Osteoblast (primary cell): ENCODE results near the gene ZBTB21. TPM values are rescaled to one million over a fixed set of nuclear protein-coding genes. Genes with fewer than 3 reads are reported as not detected.
A peak's percentile ranks its signal among the peaks of the same experiment; 100 is the strongest.

Source experiments
- DNase-seq: peaks from one replicate; pipeline ENCODE4 v3.0.0; 2011; ENCODE audit warnings: low spot score, mixed read lengths; ENCODE audit not compliant: insufficient read length; ENCODE audit errors: missing footprints
- H2AFZ ChIP-seq: 2 replicates; pipeline ENCODE4 v1.6.0; 2011; ENCODE audit warnings: mild to moderate bottlenecking, low read length
- H3K27ac ChIP-seq: 2 replicates; pipeline ENCODE4 v1.5.1; 2011; ENCODE audit warnings: mild to moderate bottlenecking, low read depth, low read length, moderate library complexity
- H3K27me3 ChIP-seq: 2 replicates; pipeline ENCODE4 v1.6.0; 2012; ENCODE audit warnings: mild to moderate bottlenecking, control low read depth, inconsistent platforms, low read length, moderate library complexity; ENCODE audit not compliant: insufficient read depth
- H3K36me3 ChIP-seq: 2 replicates; pipeline ENCODE4 v1.5.1; 2011; ENCODE audit warnings: mild to moderate bottlenecking, low read length, control low read depth, moderate library complexity; ENCODE audit not compliant: insufficient read depth
- H3K4me1 ChIP-seq: 2 replicates; pipeline ENCODE4 v1.5.1; 2011; ENCODE audit warnings: mild to moderate bottlenecking, low read length, control low read depth, moderate library complexity; ENCODE audit not compliant: insufficient read depth
- H3K4me2 ChIP-seq: 2 replicates; pipeline ENCODE4 v1.6.0; 2011; ENCODE audit warnings: mild to moderate bottlenecking, low read length; ENCODE audit not compliant: insufficient read depth
- H3K4me3 ChIP-seq: fragments of 200-600 bp; sonication (generic); 3 replicates; pipeline ENCODE4 v1.5.1; 2012; ENCODE audit warnings: mild to moderate bottlenecking, low read length, inconsistent platforms; ENCODE audit not compliant: insufficient read depth
- H3K79me2 ChIP-seq: 2 replicates; pipeline ENCODE4 v1.6.0; 2012; ENCODE audit warnings: mild to moderate bottlenecking, low read length, control low read depth, inconsistent platforms; ENCODE audit not compliant: insufficient read depth
- H3K9me3 ChIP-seq: 2 replicates; pipeline ENCODE4 v1.5.1; 2011; ENCODE audit warnings: low read depth, low read length, control low read depth
- H4K20me1 ChIP-seq: 2 replicates; pipeline ENCODE4 v1.6.0; 2012; ENCODE audit warnings: mild to moderate bottlenecking, low read length, control low read depth; ENCODE audit not compliant: insufficient read depth
- CTCF ChIP-seq: IDR thresholded peaks from 2 replicates; pipeline ENCODE4 v1.5.1; 2011; ENCODE audit warnings: mild to moderate bottlenecking, low read depth, low read length, moderate library complexity; ENCODE audit errors: extremely low read depth
- total RNA-seq: library from RNA; depleted of rRNA; stranded (reverse); fragments of >200 nt; gene quantifications from 2 replicates; pipeline ENCODE4 v1.2.3, GENCODE V29; 2012

Gene ZBTB21
- total RNA-seq, 1 donor = 12.7 TPM

- no peak overlapping the region for H3K4me2 ChIP-seq
- H3K36me3 ChIP-seq = no peaks in the 10 kb centered on the region
- H3K4me1 ChIP-seq = peaks cover 5% of the 10 kb centered on the region
- peaks cover 7% of the 10 kb centered on the region for H3K27me3 ChIP-seq
- peak; percentile 58 for DNase-seq
- no peak overlapping the region for H3K4me3 ChIP-seq
- no peak for TF ChIP-seq CTCF
- no peak overlapping the region for H2AFZ ChIP-seq
- no peaks in the 10 kb centered on the region for H4K20me1 ChIP-seq
- H3K9me3 ChIP-seq = no peaks in the 10 kb centered on the region
- H3K27ac ChIP-seq = no peak overlapping the region
- H3K79me2 ChIP-seq = no peaks in the 10 kb centered on the region
These were observed 18.7 kb upstream of the ZBTB21 start for GRCh38 chr21:42028766-42029425.

GRCh38 chr21:42027822-42028765 is 17.9 kb upstream of the ZBTB21 start:
- no peaks in the 10 kb centered on the region for H3K79me2 ChIP-seq
- H3K27me3 ChIP-seq = peaks cover 7% of the 10 kb centered on the region
- no peak overlapping the region for H2AFZ ChIP-seq
- DNase-seq = peak; percentile 48
- no peak for TF ChIP-seq CTCF
- peaks cover 5% of the 10 kb centered on the region for H3K4me1 ChIP-seq
- no peak overlapping the region for H3K4me3 ChIP-seq
- no peaks in the 10 kb centered on the region for H4K20me1 ChIP-seq
- no peaks in the 10 kb centered on the region for H3K36me3 ChIP-seq
- no peak overlapping the region for H3K4me2 ChIP-seq
- H3K9me3 ChIP-seq = no peaks in the 10 kb centered on the region
- H3K27ac ChIP-seq = no peak overlapping the region

- H3K27me3 ChIP-seq = peaks cover 7% of the 10 kb centered on the region
- no peak overlapping the region for H2AFZ ChIP-seq
- no peaks in the 10 kb centered on the region for H3K36me3 ChIP-seq
- no peak for TF ChIP-seq CTCF
- H3K4me1 ChIP-seq = peaks cover 5% of the 10 kb centered on the region
- H3K9me3 ChIP-seq = no peaks in the 10 kb centered on the region
- no peak overlapping the region for H3K27ac ChIP-seq
- DNase-seq = no peak
- no peaks in the 10 kb centered on the region for H3K79me2 ChIP-seq
- no peak overlapping the region for H3K4me3 ChIP-seq
- H4K20me1 ChIP-seq = no peaks in the 10 kb centered on the region
- no peak overlapping the region for H3K4me2 ChIP-seq
These were observed 17.1 kb upstream of the ZBTB21 start for GRCh38 chr21:42027085-42027821.
